Mucosa of descending colon (tissue), 3 donors: ENCODE data around the gene PIGK. TPM values are rescaled to one million over a fixed set of nuclear protein-coding genes. Genes with fewer than 3 reads are reported as not detected.

Experiments used
- ATAC-seq: fragments of 200-7000 bp; cut with Tn5 transposase; one replicate; pipeline ENCODE4 v1.9.1; 2020; ENCODE audit warnings: mild to moderate bottlenecking, moderate library complexity
- DNase-seq, 3 donors: peaks; one replicate each; pipeline ENCODE4 v3.0.0-alpha.2; 2020
- H3K36me3 ChIP-seq: fragments of 200-600 bp; one replicate; pipeline ENCODE4 v1.8.0; 2021; ENCODE audit warnings: low read depth, mild to moderate bottlenecking
- H3K4me1 ChIP-seq: fragments of 200-600 bp; one replicate; pipeline ENCODE4 v1.8.0; 2021; ENCODE audit warnings: low read depth, mild to moderate bottlenecking
- H3K4me3 ChIP-seq: fragments of 200-600 bp; one replicate; pipeline ENCODE4 v1.8.0; 2021; ENCODE audit warnings: mild to moderate bottlenecking
- H3K9me3 ChIP-seq: fragments of 200-600 bp; one replicate; pipeline ENCODE4 v1.8.0; 2021; ENCODE audit warnings: mild to moderate bottlenecking
- intact Hi-C, 2 donors: fragments of 100-400 bp; cut with DNase I in 1 of 2; cut with micrococcal nuclease in 1 of 2; formaldehyde crosslinking; loops; one replicate each; pipeline versions ENCODE4 v1.11.0 to v1.11.1; 2022; cut with DNase I, micrococcal nuclease
- total RNA-seq, 3 donors: library from RNA; stranded (reverse); fragmentation: NEBNext Ultra II Directional in 2 of 3; extraction: Animal tissue kit (Norgen Biotek cat#: 25700) in 2 of 3; gene quantifications; one replicate each; pipeline versions ENCODE4 v1.2.1 to v1.2.4, GENCODE V29; 2021 to 2023
- TF ChIP-seq, protein P1 (sequence below): fragments of 200-600 bp; IDR thresholded peaks from one replicate; pipeline ENCODE4 v1.8.0; 2022; ENCODE audit warnings: antibody characterized with exemption, mild to moderate bottlenecking
- donor health status: DM: no; HTN: no; CAD: no; lungs with moderate emphysema.
- donor health status: DM: no; HTN: no; CAD: no.
- donor health status: DM: no; HTN: yes; CAD: no.

The PIGK gene
- total RNA-seq, 3 donors from 2014 or later: 15.0 to 24.5 (median 16.9) TPM

DNA sequence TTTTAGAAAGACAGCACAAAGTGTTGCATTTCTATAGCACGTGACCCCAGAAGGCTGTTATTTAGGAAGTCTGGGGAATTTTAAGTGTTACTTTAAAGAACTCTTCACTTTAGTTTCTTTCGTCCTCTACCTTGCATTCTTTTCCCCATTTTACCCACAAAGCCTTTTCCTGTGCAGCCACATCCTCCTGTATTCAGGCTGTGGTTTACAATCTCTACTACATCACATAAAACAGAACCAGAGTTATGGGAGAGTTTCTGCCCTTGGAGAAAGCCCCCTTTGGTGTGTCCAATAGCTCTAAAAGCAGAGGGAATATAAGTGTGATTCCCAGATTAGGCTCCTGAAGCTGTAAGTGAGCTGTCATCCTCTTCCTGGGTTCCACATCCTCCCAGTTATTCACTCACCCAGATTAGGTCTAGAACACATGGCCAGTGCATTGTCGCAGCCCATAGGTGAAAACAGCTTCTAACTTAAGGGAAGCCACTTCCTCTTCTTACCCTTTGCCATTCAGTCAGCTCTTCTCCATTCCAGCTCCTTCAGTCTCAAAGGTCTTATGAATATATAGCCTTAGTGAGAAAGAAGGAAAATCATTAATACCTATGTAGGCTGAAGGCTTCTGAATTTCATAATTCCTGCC lies 171.1 kb downstream of the PIGK start:
- H3K36me3 ChIP-seq: no peaks in the 10 kb centered on the region
- no peak for DNase-seq
- intact Hi-C loops: no loop called here
- H3K4me3 ChIP-seq: no peak overlapping the region
- no peak for ATAC-seq
- H3K9me3 ChIP-seq: no peaks in the 10 kb centered on the region
- TF ChIP-seq, protein P1, sequence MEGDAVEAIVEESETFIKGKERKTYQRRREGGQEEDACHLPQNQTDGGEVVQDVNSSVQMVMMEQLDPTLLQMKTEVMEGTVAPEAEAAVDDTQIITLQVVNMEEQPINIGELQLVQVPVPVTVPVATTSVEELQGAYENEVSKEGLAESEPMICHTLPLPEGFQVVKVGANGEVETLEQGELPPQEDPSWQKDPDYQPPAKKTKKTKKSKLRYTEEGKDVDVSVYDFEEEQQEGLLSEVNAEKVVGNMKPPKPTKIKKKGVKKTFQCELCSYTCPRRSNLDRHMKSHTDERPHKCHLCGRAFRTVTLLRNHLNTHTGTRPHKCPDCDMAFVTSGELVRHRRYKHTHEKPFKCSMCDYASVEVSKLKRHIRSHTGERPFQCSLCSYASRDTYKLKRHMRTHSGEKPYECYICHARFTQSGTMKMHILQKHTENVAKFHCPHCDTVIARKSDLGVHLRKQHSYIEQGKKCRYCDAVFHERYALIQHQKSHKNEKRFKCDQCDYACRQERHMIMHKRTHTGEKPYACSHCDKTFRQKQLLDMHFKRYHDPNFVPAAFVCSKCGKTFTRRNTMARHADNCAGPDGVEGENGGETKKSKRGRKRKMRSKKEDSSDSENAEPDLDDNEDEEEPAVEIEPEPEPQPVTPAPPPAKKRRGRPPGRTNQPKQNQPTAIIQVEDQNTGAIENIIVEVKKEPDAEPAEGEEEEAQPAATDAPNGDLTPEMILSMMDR: no peak
- no peaks in the 10 kb centered on the region for H3K4me1 ChIP-seq

DNA sequence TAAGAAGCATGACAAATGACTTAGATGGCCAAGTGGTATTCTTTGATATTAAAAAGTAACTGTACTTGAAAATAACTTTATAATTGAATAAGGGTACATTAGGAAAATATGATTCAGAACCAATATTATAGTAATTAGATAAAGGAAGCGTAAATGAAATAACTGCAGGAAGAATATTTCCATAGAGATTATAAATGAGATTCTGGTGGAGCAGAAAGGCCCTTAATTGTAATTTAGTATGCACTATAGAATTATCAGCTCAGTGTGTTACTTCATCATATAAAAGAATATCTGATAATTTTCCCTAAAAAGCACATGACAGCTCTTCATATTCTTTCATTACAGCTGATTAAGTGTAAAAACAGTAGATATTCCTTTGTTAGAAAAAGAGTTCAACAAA lies 171.7 kb downstream of the PIGK start:
- TF ChIP-seq, protein P1: no peak
- intact Hi-C loops: no loop called here
- Histone ChIP-seq H3K4me3 (no peak overlapping the region), H3K36me3 (no peaks in the 10 kb centered on the region), H3K9me3 (no peaks in the 10 kb centered on the region), H3K4me1 (no peaks in the 10 kb centered on the region)
- ATAC-seq: no peak
- no peak for DNase-seq

DNA sequence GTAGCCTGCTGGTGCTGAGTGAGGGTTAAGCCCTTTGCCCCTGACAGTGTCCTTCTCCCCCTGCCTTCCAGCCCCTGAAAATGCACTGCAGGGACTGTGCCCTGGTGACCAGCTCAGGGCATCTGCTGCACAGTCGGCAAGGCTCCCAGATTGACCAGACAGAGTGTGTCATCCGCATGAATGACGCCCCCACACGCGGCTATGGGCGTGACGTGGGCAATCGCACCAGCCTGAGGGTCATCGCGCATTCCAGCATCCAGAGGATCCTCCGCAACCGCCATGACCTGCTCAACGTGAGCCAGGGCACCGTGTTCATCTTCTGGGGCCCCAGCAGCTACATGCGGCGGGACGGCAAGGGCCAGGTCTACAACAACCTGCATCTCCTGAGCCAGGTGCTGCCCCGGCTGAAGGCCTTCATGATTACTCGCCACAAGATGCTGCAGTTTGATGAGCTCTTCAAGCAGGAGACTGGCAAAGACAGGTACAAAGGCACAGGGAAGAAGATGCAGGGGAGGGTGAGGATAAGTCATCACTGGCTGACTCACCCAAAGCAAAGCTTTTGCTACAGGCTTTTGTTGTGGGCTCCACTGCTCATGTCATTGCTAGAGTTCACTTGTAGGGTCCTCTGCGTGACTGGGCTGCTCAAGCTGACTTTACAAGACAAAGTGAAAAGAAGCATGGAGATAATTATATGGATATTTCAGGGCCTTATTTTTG lies 174.9 kb downstream of the PIGK start:
- DNase-seq (no peak), ATAC-seq (no peak)
- TF ChIP-seq, protein P1: no peak
- Histone ChIP-seq H3K4me1 (no peaks in the 10 kb centered on the region), H3K4me3 (no peak overlapping the region), H3K36me3 (no peaks in the 10 kb centered on the region), H3K9me3 (no peaks in the 10 kb centered on the region)
- intact Hi-C loops: no loop called here

DNA sequence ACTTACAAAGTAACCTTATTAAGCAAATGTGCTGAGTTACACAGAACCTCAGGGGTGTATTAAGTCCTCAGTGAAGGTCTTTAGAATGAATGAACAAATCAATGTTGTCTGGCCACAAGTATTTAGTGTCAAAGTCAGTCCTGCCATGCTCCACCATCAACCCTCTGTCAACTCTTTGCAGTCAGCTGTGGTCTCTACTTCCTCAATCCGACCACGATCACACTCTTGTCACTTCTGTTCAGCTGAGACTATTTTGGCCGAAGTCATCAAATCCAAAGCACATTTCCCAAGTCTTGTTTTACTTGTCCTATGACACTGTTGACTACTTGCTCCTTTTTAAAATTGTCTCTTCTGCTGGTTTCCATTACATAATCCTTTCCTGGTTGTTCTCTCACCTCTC lies 178.4 kb downstream of the PIGK start:
- TF ChIP-seq, protein P1: no peak
- DNase-seq (no peak), ATAC-seq (no peak)
- no peaks in the 10 kb centered on the region for H3K36me3 ChIP-seq
- intact Hi-C loops: no loop called here
- H3K9me3 ChIP-seq: no peaks in the 10 kb centered on the region
- no peaks in the 10 kb centered on the region for H3K4me1 ChIP-seq
- H3K4me3 ChIP-seq: no peak overlapping the region

DNA sequence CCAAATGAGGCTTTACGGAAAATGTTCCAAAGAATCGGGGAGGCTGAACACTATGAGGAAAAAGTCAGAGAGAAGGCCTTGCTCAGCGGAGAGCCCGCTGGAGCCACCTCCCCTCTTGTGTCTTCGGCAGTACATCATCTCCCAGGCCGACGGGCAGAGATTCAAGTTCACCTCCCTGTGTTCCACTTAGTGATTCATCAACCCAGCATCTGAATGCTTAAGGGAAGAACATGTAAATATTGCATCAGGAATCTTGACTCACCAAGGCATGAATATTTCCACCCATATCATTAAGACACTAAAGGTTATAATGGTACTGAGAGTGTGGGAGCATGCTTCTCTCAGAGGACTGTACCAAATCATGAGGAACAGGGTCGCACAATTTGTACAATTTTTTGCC lies 179.5 kb downstream of the PIGK start:
- H3K4me1 ChIP-seq: no peaks in the 10 kb centered on the region

More for the DNA sequence above, 179.5 kb downstream of the PIGK start:
- TF ChIP-seq, protein P1: no peak
- Histone ChIP-seq H3K36me3 (no peaks in the 10 kb centered on the region), H3K9me3 (no peaks in the 10 kb centered on the region), H3K4me3 (no peak overlapping the region)
- ATAC-seq (peak; percentile 34), DNase-seq (peak in 1 of 3 donors; percentile 50)
- intact Hi-C loops: no loop called here
